B cell (primary cell): Measurements from ENCODE around the gene XYLT1. TPM values are rescaled to one million over a fixed set of nuclear protein-coding genes. Genes with fewer than 3 reads are reported as not detected.

Experiments
- ATAC-seq: fragments of 200-7000 bp; cut with Tn5 transposase; one replicate; pipeline ENCODE4 v1.10.0; 2021; ENCODE audit warnings: low read depth, mild to moderate bottlenecking, moderate number of reproducible peaks, moderate library complexity
- CTCF ChIA-PET: fragments of 350-600 bp; sonication (Branson Sonifier 250); formaldehyde crosslinking; loops from one replicate; lab custom pipeline; 2021; ENCODE audit warnings: antibody characterized with exemption, inconsistent platforms; lab: Charles Lee
- POLR2A ChIA-PET: fragments of 350-600 bp; sonication (Branson Sonifier 250); formaldehyde crosslinking; loops from one replicate; lab custom pipeline; 2021; ENCODE audit warnings: antibody characterized with exemption; lab: Charles Lee
- DNase-seq: peaks from one replicate; pipeline ENCODE4 v3.0.0; 2013
- H2AFZ ChIP-seq: 2 replicates; pipeline ENCODE4 v1.6.1; 2012; ENCODE audit warnings: mild to moderate bottlenecking, low read depth, low read length; ENCODE audit not compliant: insufficient read depth, poor library complexity, severe bottlenecking
- H3K27ac ChIP-seq, 2 donors: 1 replicate in 1 of 2; 2 replicates in 1 of 2; pipeline ENCODE4 v1.5.1; 2012 to 2013; ENCODE audit warnings: low read length in 2 of 2, mild to moderate bottlenecking in 2 of 2, moderate library complexity in 1 of 2
- H3K27me3 ChIP-seq, 4 experiments: fragments of 200-600 bp in 1 of 4; sonication (generic) in 1 of 4; replicated peaks in 1 of 4; 1 replicate in 2 of 4; 2 replicates in 2 of 4; pipeline versions ENCODE4 v1.6.1 to v1.7.0; 2013 to 2016; ENCODE audit warnings: low read length in 3 of 4, mild to moderate bottlenecking in 2 of 4, mixed read lengths in 1 of 4, moderate library complexity in 1 of 4; ENCODE audit not compliant: insufficient read depth in 4 of 4, control insufficient read depth in 3 of 4; ENCODE audit errors: control extremely low read depth in 1 of 4
- H3K36me3 ChIP-seq, 2 experiments: replicated peaks in 1 of 2; 1 replicate in 1 of 2; 2 replicates in 1 of 2; pipeline versions ENCODE4 v1.6.1 to v1.7.1; 2013; ENCODE audit warnings: low read length in 1 of 2; ENCODE audit not compliant: insufficient read depth in 2 of 2, control insufficient read depth in 1 of 2; ENCODE audit errors: control extremely low read depth in 1 of 2, extremely low read depth in 1 of 2
- H3K4me1 ChIP-seq, 2 donors: fragments of 200-600 bp in 1 of 2; sonication (generic) in 1 of 2; 1 replicate in 1 of 2; 2 replicates in 1 of 2; pipeline versions ENCODE4 v1.5.1 to v1.6.1; 2013 to 2017; ENCODE audit warnings: low read length in 2 of 2; ENCODE audit not compliant: control insufficient read depth in 2 of 2, insufficient read depth in 2 of 2
- H3K4me2 ChIP-seq: replicated peaks from 2 replicates; pipeline ENCODE3; 2012; ENCODE audit warnings: mild to moderate bottlenecking, low read depth, low read length; ENCODE audit not compliant: poor library complexity, severe bottlenecking
- H3K4me3 ChIP-seq, 5 experiments: fragments of 200-600 bp in 1 of 5; sonication (generic) in 1 of 5; 1 replicate in 3 of 5; 2 replicates in 2 of 5; pipeline versions ENCODE4 v1.5.1 to v1.7.0; 2011 to 2016; ENCODE audit warnings: low read length in 4 of 5, mild to moderate bottlenecking in 4 of 5, low read depth in 2 of 5, control low read depth in 1 of 5, moderate library complexity in 1 of 5; ENCODE audit not compliant: insufficient read depth in 1 of 5; ENCODE audit errors: control extremely low read depth in 1 of 5, extremely low read depth in 1 of 5
- H3K79me2 ChIP-seq: fragments of 200-600 bp; sonication (generic); one replicate; pipeline ENCODE4 v1.6.0; 2016; ENCODE audit warnings: low read length; ENCODE audit not compliant: control insufficient read depth, insufficient read depth
- H3K9ac ChIP-seq: fragments of 200-600 bp; sonication (generic); 2 replicates; pipeline ENCODE4 v1.6.1; 2017; ENCODE audit warnings: mild to moderate bottlenecking, low read length, moderate library complexity
- H3K9me3 ChIP-seq, 3 donors: one replicate each; pipeline versions ENCODE4 v1.6.1 to v1.7.1; 2013; ENCODE audit warnings: low read length in 2 of 3; ENCODE audit not compliant: control insufficient read depth in 2 of 3, insufficient read depth in 1 of 3; ENCODE audit errors: control extremely low read depth in 1 of 3
- H4K20me1 ChIP-seq: 2 replicates; pipeline ENCODE4 v1.6.0; 2012; ENCODE audit warnings: mild to moderate bottlenecking, low read length; ENCODE audit not compliant: insufficient read depth, control insufficient read depth, poor library complexity, severe bottlenecking
- H3K27ac Mint-ChIP-seq: one replicate; pipeline ENCODE4 v1.8.0; 2021; ENCODE audit warnings: mixed read lengths
- H3K27me3 Mint-ChIP-seq: one replicate; pipeline ENCODE4 v1.8.0; 2021; ENCODE audit warnings: mixed read lengths
- H3K4me1 Mint-ChIP-seq: one replicate; pipeline ENCODE4 v1.8.0; 2021; ENCODE audit warnings: mixed read lengths
- H3K4me3 Mint-ChIP-seq: one replicate; pipeline ENCODE4 v1.8.0; 2021; ENCODE audit warnings: mixed read lengths
- H3K9me3 Mint-ChIP-seq: one replicate; pipeline ENCODE4 v1.8.0; 2022; ENCODE audit warnings: mixed read lengths; ENCODE audit not compliant: insufficient read depth
- EZH2 ChIP-seq: IDR thresholded peaks from 2 replicates; pipeline ENCODE4 v1.6.1; 2012; ENCODE audit warnings: borderline replicate concordance, low read depth, mild to moderate bottlenecking, moderate library complexity, low read length; ENCODE audit not compliant: insufficient read depth, poor library complexity, severe bottlenecking
- WGBS: methylation state at CpG from one replicate; pipeline ENCODE4 v1.1.5; 2013; ENCODE audit warnings: missing lambda C conversion rate; ENCODE audit not compliant: insufficient coverage; 5-methylcytosine and 5-hydroxymethylcytosine counted together
- intact Hi-C: fragments of 100-400 bp; cut with micrococcal nuclease; formaldehyde crosslinking; loops from one replicate; pipeline ENCODE4 v1.10.0; 2022
- polyA plus RNA-seq: library from polyadenylated mRNA; depleted of rRNA; stranded (reverse); fragments of >200 nt; gene quantifications from 2 replicates; pipeline ENCODE4 v1.2.3, GENCODE V29; 2012
- total RNA-seq, 2 donors: library from RNA; stranded (reverse); fragments of 120-200 nt in 1 of 2; gene quantifications; 1 replicate in 1 of 2; 2 replicates in 1 of 2; pipeline versions ENCODE4 v1.2.3 to v1.2.4, GENCODE V29; 2013 to 2022
- TF ChIP-seq, protein P1 (sequence below): fragments of 200-600 bp; IDR thresholded peaks from one replicate; pipeline ENCODE4 v1.8.0; 2022; ENCODE audit warnings: antibody characterized with exemption, mild to moderate bottlenecking

Gene XYLT1
- total and polyA plus RNA-seq, 2 donors (not counting 1 experiment from before 2014, with no cell fraction given) = 8.7 to 59.6 TPM

DNA sequence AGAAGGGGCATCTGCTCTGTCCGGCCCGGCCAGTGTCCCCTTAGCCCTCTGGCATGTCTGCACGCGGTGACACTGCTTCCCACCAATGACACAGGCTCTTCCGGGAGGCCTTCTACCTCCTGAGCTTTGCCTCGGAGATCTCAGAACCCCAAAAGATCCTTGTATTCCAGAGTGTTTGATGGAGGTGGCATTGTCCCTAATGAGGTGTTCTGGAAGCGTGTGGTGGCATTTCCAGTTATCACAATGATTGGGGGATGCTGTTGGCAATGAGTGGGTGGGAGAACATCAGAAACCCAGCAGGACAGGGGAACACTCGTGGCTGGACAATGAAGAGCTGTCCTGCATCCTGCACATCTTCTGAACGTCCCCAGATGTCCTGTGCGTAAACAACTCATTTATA is 198.0 kb downstream of the XYLT1 start:
- WGBS = 95% methylated on average over 3 of the region's 10 CpGs
- no peak overlapping the region for H2AFZ ChIP-seq
- no peaks in the 10 kb centered on the region for H3K27me3 ChIP-seq
- no peak overlapping the region for H3K27ac Mint-ChIP-seq
- H3K36me3 ChIP-seq = peaks cover 0 to 3% of the 10 kb centered on the region in 2 experiments
- H3K9ac ChIP-seq = no peak overlapping the region
- no peak overlapping the region for H3K4me3 Mint-ChIP-seq
- intact Hi-C loops = no loop called here
- ChIA-PET CTCF (no interaction called here), POLR2A (no interaction called here)
- H3K4me1 ChIP-seq = peaks cover 15 to 25% of the 10 kb centered on the region in 2 donors
- H4K20me1 ChIP-seq = peaks cover 55% of the 10 kb centered on the region
- H3K9me3 ChIP-seq = no peaks in the 10 kb centered on the region
- peaks cover 52% of the 10 kb centered on the region for H3K4me1 Mint-ChIP-seq
- ATAC-seq (no peak), DNase-seq (no peak)
- TF ChIP-seq EZH2 = no peak
- TF ChIP-seq, protein P1, sequence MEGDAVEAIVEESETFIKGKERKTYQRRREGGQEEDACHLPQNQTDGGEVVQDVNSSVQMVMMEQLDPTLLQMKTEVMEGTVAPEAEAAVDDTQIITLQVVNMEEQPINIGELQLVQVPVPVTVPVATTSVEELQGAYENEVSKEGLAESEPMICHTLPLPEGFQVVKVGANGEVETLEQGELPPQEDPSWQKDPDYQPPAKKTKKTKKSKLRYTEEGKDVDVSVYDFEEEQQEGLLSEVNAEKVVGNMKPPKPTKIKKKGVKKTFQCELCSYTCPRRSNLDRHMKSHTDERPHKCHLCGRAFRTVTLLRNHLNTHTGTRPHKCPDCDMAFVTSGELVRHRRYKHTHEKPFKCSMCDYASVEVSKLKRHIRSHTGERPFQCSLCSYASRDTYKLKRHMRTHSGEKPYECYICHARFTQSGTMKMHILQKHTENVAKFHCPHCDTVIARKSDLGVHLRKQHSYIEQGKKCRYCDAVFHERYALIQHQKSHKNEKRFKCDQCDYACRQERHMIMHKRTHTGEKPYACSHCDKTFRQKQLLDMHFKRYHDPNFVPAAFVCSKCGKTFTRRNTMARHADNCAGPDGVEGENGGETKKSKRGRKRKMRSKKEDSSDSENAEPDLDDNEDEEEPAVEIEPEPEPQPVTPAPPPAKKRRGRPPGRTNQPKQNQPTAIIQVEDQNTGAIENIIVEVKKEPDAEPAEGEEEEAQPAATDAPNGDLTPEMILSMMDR = no peak
- H3K27me3 Mint-ChIP-seq = no peaks in the 10 kb centered on the region
- no peak overlapping the region for H3K4me2 ChIP-seq
- H3K4me3 ChIP-seq = no peak overlapping the region
- peaks cover 63% of the 10 kb centered on the region for H3K79me2 ChIP-seq
- no peaks in the 10 kb centered on the region for H3K9me3 Mint-ChIP-seq
- no peak overlapping the region for H3K27ac ChIP-seq

DNA sequence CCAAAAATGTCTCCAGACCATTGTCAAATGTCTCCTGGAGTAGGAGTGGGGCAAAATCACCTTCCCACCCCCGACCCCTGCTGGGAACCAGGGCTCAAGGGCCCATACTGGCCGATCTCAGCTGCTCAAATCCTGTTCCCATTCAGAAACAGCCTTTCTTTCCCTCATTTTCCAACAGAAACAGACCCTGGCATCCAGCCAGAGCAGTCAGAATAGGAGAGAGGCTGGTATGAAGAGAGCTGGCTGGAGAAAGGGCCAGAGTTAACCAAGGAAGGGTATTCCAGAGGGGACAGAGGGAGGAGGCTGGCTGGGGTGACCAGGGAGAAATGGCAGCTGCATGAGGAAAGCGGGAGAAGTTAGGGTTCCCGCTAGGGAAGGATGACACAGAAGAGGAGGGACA is 199.1 kb downstream of the XYLT1 start:
- no peak for TF ChIP-seq EZH2
- TF ChIP-seq, protein P1 = no peak
- Histone ChIP-seq H3K27ac (no peak overlapping the region), H3K79me2 (peaks cover 65% of the 10 kb centered on the region), H3K9ac (no peak overlapping the region), H3K36me3 (peaks cover 0 to 3% of the 10 kb centered on the region in 2 experiments), H4K20me1 (peaks cover 55% of the 10 kb centered on the region), H3K4me3 (no peak overlapping the region), H3K27me3 (no peaks in the 10 kb centered on the region), H3K9me3 (no peaks in the 10 kb centered on the region), H3K4me2 (no peak overlapping the region), H3K4me1 (peaks cover 13 to 22% of the 10 kb centered on the region in 2 donors), H2AFZ (no peak overlapping the region)
- CTCF ChIA-PET = interaction anchor here (0.9 kb wide), 1 partner anchor 29 kb away, joined by 3 read pairs; no protein-coding TSS in a partner anchor
- POLR2A ChIA-PET = no interaction called here
- Mint-ChIP-seq H3K4me1 (peaks cover 49% of the 10 kb centered on the region), H3K4me3 (no peak overlapping the region), H3K27me3 (no peaks in the 10 kb centered on the region), H3K9me3 (no peaks in the 10 kb centered on the region), H3K27ac (no peak overlapping the region)
- intact Hi-C loops = no loop called here
- no peak for DNase-seq
- no peak for ATAC-seq
- WGBS = no CpG with 5 or more reads among the region's 4 CpGs
